MM.1S (cell line): ENCODE data around the gene SNCAIP.

Experiments used
- DNase-seq: peaks from one replicate; pipeline ENCODE4 v3.0.0-alpha.2; 2015
- H2AFZ ChIP-seq: fragments of 300-600 bp; sonication (generic); 2 replicates; pipeline ENCODE4 v1.6.0; 2016; ENCODE audit warnings: antibody characterized with exemption, low read length
- H3F3A ChIP-seq: fragments of 300-600 bp; sonication (generic); 2 replicates; pipeline ENCODE4 v1.6.1; 2016; ENCODE audit warnings: mild to moderate bottlenecking, antibody characterized with exemption, low read length, moderate library complexity, mixed read lengths; ENCODE audit not compliant: insufficient read depth
- H3K27ac ChIP-seq: fragments of 300-600 bp; sonication (generic); 2 replicates; pipeline ENCODE4 v1.5.1; 2016; ENCODE audit warnings: mild to moderate bottlenecking, low read length
- H3K27me3 ChIP-seq: fragments of 300-600 bp; sonication (generic); replicated peaks from 2 replicates; pipeline ENCODE4 v1.6.0; 2016; ENCODE audit warnings: low read length; ENCODE audit not compliant: insufficient read depth
- H3K36me3 ChIP-seq: fragments of 300-600 bp; sonication (generic); replicated peaks from 2 replicates; pipeline ENCODE4 v1.6.1; 2016; ENCODE audit warnings: mild to moderate bottlenecking, low read length, mixed read lengths; ENCODE audit not compliant: insufficient read depth
- H3K4me1 ChIP-seq: fragments of 300-600 bp; sonication (generic); 2 replicates; pipeline ENCODE4 v1.6.1; 2016; ENCODE audit warnings: low read length, mixed read lengths
- H3K4me2 ChIP-seq: fragments of 300-600 bp; sonication (generic); 2 replicates; pipeline ENCODE4 v1.6.0; 2016; ENCODE audit warnings: low read depth, low read length
- H3K4me3 ChIP-seq: fragments of 300-600 bp; sonication (generic); 2 replicates; pipeline ENCODE4 v1.5.1; 2016; ENCODE audit warnings: low read length, mixed read lengths
- H3K79me2 ChIP-seq: fragments of 300-600 bp; sonication (generic); 2 replicates; pipeline ENCODE4 v1.6.1; 2016; ENCODE audit warnings: mixed run types, low read length, mixed read lengths
- H3K9ac ChIP-seq: fragments of 300-600 bp; sonication (generic); 2 replicates; pipeline ENCODE4 v1.6.1; 2016; ENCODE audit warnings: low read length, mixed read lengths
- H3K9me2 ChIP-seq: fragments of 300-600 bp; sonication (generic); replicated peaks from 2 replicates; pipeline ENCODE4 v1.6.1; 2016; ENCODE audit warnings: mild to moderate bottlenecking, low read length, mixed read lengths; ENCODE audit not compliant: insufficient read depth
- H3K9me3 ChIP-seq: fragments of 300-600 bp; sonication (generic); replicated peaks from 2 replicates; pipeline ENCODE4 v1.6.1; 2016; ENCODE audit warnings: mild to moderate bottlenecking, low read length, mixed read lengths; ENCODE audit not compliant: insufficient read depth
- H4K20me1 ChIP-seq: fragments of 300-600 bp; sonication (generic); 2 replicates; pipeline ENCODE4 v1.6.1; 2016; ENCODE audit warnings: mild to moderate bottlenecking, low read length, moderate library complexity, mixed read lengths; ENCODE audit not compliant: insufficient read depth
- CTCF ChIP-seq: fragments of 300-600 bp; sonication (generic); IDR thresholded peaks from 2 replicates; pipeline ENCODE4 v1.5.1; 2016; ENCODE audit warnings: antibody characterized with exemption, low read length, mixed read lengths
- EZH2 ChIP-seq: fragments of 300-600 bp; sonication (generic); optimal IDR thresholded peaks from 2 replicates; pipeline ENCODE3; 2017; ENCODE audit warnings: low read depth, mild to moderate bottlenecking, antibody characterized with exemption, low read length, mixed read lengths
- EZH2phosphoT487 ChIP-seq: fragments of 300-600 bp; sonication (generic); IDR thresholded peaks from 2 replicates; pipeline ENCODE4 v1.6.1; 2018; ENCODE audit warnings: antibody characterized with exemption, low read length

Gene SNCAIP

GRCh38 chr5:122374110-122374509, 62.1 kb downstream of the SNCAIP start:
- H3K9me2 ChIP-seq = no peaks in the 10 kb centered on the region

GRCh38 chr5:122375801-122376200, 63.8 kb downstream of the SNCAIP start:
- no peaks in the 10 kb centered on the region for H4K20me1 ChIP-seq
- no peaks in the 10 kb centered on the region for H3K79me2 ChIP-seq
- H3K27me3 ChIP-seq = no peaks in the 10 kb centered on the region
- no peaks in the 10 kb centered on the region for H3K4me1 ChIP-seq
- no peaks in the 10 kb centered on the region for H3K9me2 ChIP-seq
- no peaks in the 10 kb centered on the region for H3K36me3 ChIP-seq
- H2AFZ ChIP-seq = no peak overlapping the region
- no peak for TF ChIP-seq EZH2
- TF ChIP-seq EZH2phosphoT487 = no peak
- no peak for TF ChIP-seq CTCF
- H3K4me3 ChIP-seq = no peak overlapping the region
- no peak overlapping the region for H3K4me2 ChIP-seq
- H3K9me3 ChIP-seq = no peaks in the 10 kb centered on the region
- H3K27ac ChIP-seq = no peak overlapping the region
- DNase-seq = no peak
- no peak overlapping the region for H3K9ac ChIP-seq
- H3F3A ChIP-seq = no peaks in the 10 kb centered on the region

More at GRCh38 chr5:122374110-122374509, 62.1 kb downstream of the SNCAIP start:
- Histone ChIP-seq H2AFZ (no peak overlapping the region), H4K20me1 (no peaks in the 10 kb centered on the region), H3K79me2 (no peaks in the 10 kb centered on the region), H3K4me1 (no peaks in the 10 kb centered on the region), H3K4me3 (no peak overlapping the region), H3K9me3 (no peaks in the 10 kb centered on the region), H3K4me2 (no peak overlapping the region), H3K27ac (no peak overlapping the region), H3K36me3 (no peaks in the 10 kb centered on the region), H3K27me3 (no peaks in the 10 kb centered on the region), H3F3A (no peaks in the 10 kb centered on the region), H3K9ac (no peak overlapping the region)
- TF ChIP-seq EZH2phosphoT487 = no peak
- no peak for TF ChIP-seq CTCF
- no peak for TF ChIP-seq EZH2
- no peak for DNase-seq

GRCh38 chr5:122376250-122376649, 64.2 kb downstream of the SNCAIP start:
- H3K9me2 ChIP-seq = no peaks in the 10 kb centered on the region
- no peak overlapping the region for H2AFZ ChIP-seq
- no peak overlapping the region for H3K27ac ChIP-seq
- H3K79me2 ChIP-seq = no peaks in the 10 kb centered on the region
- no peaks in the 10 kb centered on the region for H4K20me1 ChIP-seq
- DNase-seq = no peak
- no peaks in the 10 kb centered on the region for H3F3A ChIP-seq
- no peak for TF ChIP-seq CTCF
- TF ChIP-seq EZH2 = no peak
- TF ChIP-seq EZH2phosphoT487 = no peak
- H3K4me2 ChIP-seq = no peak overlapping the region
- H3K4me3 ChIP-seq = no peak overlapping the region
- no peaks in the 10 kb centered on the region for H3K9me3 ChIP-seq
- no peaks in the 10 kb centered on the region for H3K4me1 ChIP-seq
- no peaks in the 10 kb centered on the region for H3K27me3 ChIP-seq
- H3K36me3 ChIP-seq = no peaks in the 10 kb centered on the region
- no peak overlapping the region for H3K9ac ChIP-seq
